Measurements from ENCODE around the gene PKD1L1. TPM values are rescaled to one million over a fixed set of nuclear protein-coding genes. Genes with fewer than 3 reads are reported as not detected.

PKD1L1 gene
- total RNA-seq, 4 donors from 2014 or later: 0.12 to 1.3 (median 0.45) TPM

GRCh38 chr7:47806701-47807103 lies 141.6 kb downstream of the PKD1L1 start:
- H3K4me1 ChIP-seq: peaks cover 0 to 28% (median 0%) of the 10 kb centered on the region in 3 donors
- H3K4me3 ChIP-seq: peak overlapping the region in 1 of 2 donors; percentile 13
- no peak for TF ChIP-seq POLR2A (IDR thresholded peaks at IDR 0.05)
- TF ChIP-seq CTCF (IDR thresholded peaks at IDR 0.05): no peak
- TF ChIP-seq POLR2AphosphoS5 (IDR thresholded peaks at IDR 0.05): peak; percentile 5
- 47 to 53% methylated on average over 3 to 6 of the region's 7 CpGs for WGBS, 2 donors (ENCODE audit: low coverage in 1 of 2)
- H3K9me3 ChIP-seq: no peaks in the 10 kb centered on the region
- H3K27ac ChIP-seq: peak overlapping the region in 3 of 4 donors; percentile 33 to 58 (median 42)
- peak; percentile 70 for ATAC-seq
- no peaks in the 10 kb centered on the region for H3K27me3 ChIP-seq
- no peaks in the 10 kb centered on the region for H3K36me3 ChIP-seq

- H3K27me3 ChIP-seq: no peaks in the 10 kb centered on the region
- H3K36me3 ChIP-seq: no peaks in the 10 kb centered on the region
- WGBS, 2 donors (ENCODE audit: low coverage in 1 of 2): 56 to 87% methylated on average over 4 to 6 of the region's 6 CpGs
- H3K9me3 ChIP-seq: no peaks in the 10 kb centered on the region
- no peak overlapping the region for H3K27ac ChIP-seq
- TF ChIP-seq POLR2AphosphoS5 (IDR thresholded peaks at IDR 0.05): no peak
- no peak for TF ChIP-seq CTCF (IDR thresholded peaks at IDR 0.05)
- no peak for TF ChIP-seq EP300 (IDR thresholded peaks at IDR 0.05)
- no peak for TF ChIP-seq POLR2A (IDR thresholded peaks at IDR 0.05)
- no peak for ATAC-seq
- H3K4me1 ChIP-seq: peaks cover 0 to 28% (median 0%) of the 10 kb centered on the region in 3 donors
- no peak overlapping the region for H3K4me3 ChIP-seq
Observed at GRCh38 chr7:47804767-47805545, 143.3 kb downstream of the PKD1L1 start.

- TF ChIP-seq EP300 (IDR thresholded peaks at IDR 0.05) (no peak), POLR2A (IDR thresholded peaks at IDR 0.05) (no peak), POLR2AphosphoS5 (IDR thresholded peaks at IDR 0.05) (no peak), CTCF (IDR thresholded peaks at IDR 0.05) (no peak)
- Histone ChIP-seq H3K27ac (no peak overlapping the region), H3K4me3 (no peak overlapping the region), H3K27me3 (no peaks in the 10 kb centered on the region), H3K36me3 (no peaks in the 10 kb centered on the region), H3K9me3 (no peaks in the 10 kb centered on the region), H3K4me1 (peaks cover 0 to 28% (median 0%) of the 10 kb centered on the region in 3 donors)
- no peak for ATAC-seq
- WGBS, 2 donors (ENCODE audit: low coverage in 1 of 2): 86 to 92% methylated on average over 2 to 3 of the region's 4 CpGs
Observed at GRCh38 chr7:47803846-47804245, 144.4 kb downstream of the PKD1L1 start.

DNA sequence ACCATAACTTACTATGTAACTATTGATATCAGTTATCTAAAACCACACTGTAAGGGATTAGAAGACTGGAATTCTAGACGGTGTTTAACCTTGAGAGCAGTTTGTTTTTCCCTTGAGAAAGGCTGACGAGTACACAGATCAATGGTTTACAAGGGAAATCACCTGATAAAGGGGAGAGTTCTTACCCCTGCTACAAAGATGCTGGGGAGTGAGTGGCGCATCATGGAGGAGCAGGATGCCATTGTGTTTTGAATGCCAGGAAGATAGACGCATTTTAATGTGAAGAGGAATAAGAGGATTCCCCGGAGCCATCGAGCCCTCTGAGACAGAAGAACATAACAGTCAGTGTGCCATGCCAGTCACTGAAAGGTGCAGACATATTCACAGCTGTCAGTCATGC lies 145.2 kb downstream of the PKD1L1 start:
- H3K27ac ChIP-seq: no peak overlapping the region
- ATAC-seq: no peak
- H3K36me3 ChIP-seq: no peaks in the 10 kb centered on the region
- 71 to 93% methylated on average over 3 to 4 of the region's 6 CpGs for WGBS, 2 donors (ENCODE audit: low coverage in 1 of 2)
- H3K9me3 ChIP-seq: no peaks in the 10 kb centered on the region
- no peaks in the 10 kb centered on the region for H3K27me3 ChIP-seq
- no peak overlapping the region for H3K4me3 ChIP-seq
- no peak for TF ChIP-seq CTCF (IDR thresholded peaks at IDR 0.05)
- no peak for TF ChIP-seq EP300 (IDR thresholded peaks at IDR 0.05)
- no peak for TF ChIP-seq POLR2AphosphoS5 (IDR thresholded peaks at IDR 0.05)
- no peak for TF ChIP-seq POLR2A (IDR thresholded peaks at IDR 0.05)
- peaks cover 0 to 28% (median 0%) of the 10 kb centered on the region in 3 donors for H3K4me1 ChIP-seq

DNA sequence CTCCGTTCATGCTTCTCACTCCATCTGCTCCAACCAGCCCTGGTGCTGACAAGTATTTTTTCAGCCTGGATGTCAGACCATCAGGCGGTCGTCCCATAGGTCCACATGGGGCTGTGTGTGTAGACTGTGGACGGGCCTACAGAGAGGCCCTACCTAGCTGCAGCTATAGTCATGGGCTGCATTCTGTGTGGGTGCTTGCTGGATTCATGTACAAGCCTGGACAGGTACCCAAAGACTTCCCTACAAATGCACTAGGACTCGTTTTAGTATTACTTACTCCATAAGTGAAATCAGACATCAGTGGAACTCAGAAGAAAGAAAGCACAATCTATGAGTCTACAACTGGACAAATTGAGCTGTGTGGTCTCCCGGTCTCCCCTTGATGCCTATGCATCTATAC lies 146.8 kb downstream of the PKD1L1 start:
- Histone ChIP-seq H3K27me3 (no peaks in the 10 kb centered on the region), H3K4me1 (peaks cover 0 to 16% (median 0%) of the 10 kb centered on the region in 3 donors), H3K9me3 (no peaks in the 10 kb centered on the region), H3K27ac (no peak overlapping the region), H3K36me3 (no peaks in the 10 kb centered on the region), H3K4me3 (no peak overlapping the region)
- ATAC-seq: no peak
- 84 to 100% methylated on average over 1 to 3 of the region's 6 CpGs for WGBS, 2 donors (ENCODE audit: low coverage in 1 of 2)
- no peak for TF ChIP-seq EP300 (IDR thresholded peaks at IDR 0.05)
- no peak for TF ChIP-seq POLR2AphosphoS5 (IDR thresholded peaks at IDR 0.05)

Measured in gastroesophageal sphincter (tissue), 4 donors.